Colonic mucosa (tissue), 4 donors: ENCODE results near the gene DOK3. TPM values are rescaled to one million over a fixed set of nuclear protein-coding genes. Genes with fewer than 3 reads are reported as not detected.
A peak's percentile ranks its signal among the peaks of the same experiment; 100 is the strongest.

Experiments used
- DNase-seq: peaks from one replicate; pipeline ENCODE4 v3.0.0-alpha.2; 2020
- H3K27ac ChIP-seq: fragments of 200-600 bp; one replicate; pipeline ENCODE4 v1.8.0; 2021
- H3K27me3 ChIP-seq: fragments of 200-600 bp; one replicate; pipeline ENCODE4 v1.8.0; 2021
- H3K36me3 ChIP-seq: fragments of 200-600 bp; one replicate; pipeline ENCODE4 v1.8.0; 2021
- H3K4me1 ChIP-seq: fragments of 200-600 bp; one replicate; pipeline ENCODE4 v1.8.0; 2021; ENCODE audit warnings: mild to moderate bottlenecking
- H3K4me3 ChIP-seq: fragments of 200-600 bp; one replicate; pipeline ENCODE4 v1.8.0; 2021
- H3K9ac ChIP-seq, 2 donors: one replicate each; pipeline ENCODE4 v1.7.0; 2013; ENCODE audit warnings: control low read depth in 2 of 2, low read depth in 2 of 2, low read length in 2 of 2
- H3K9me3 ChIP-seq: fragments of 200-600 bp; one replicate; pipeline ENCODE4 v1.8.0; 2021
- CTCF ChIP-seq: fragments of 200-600 bp; IDR thresholded peaks from one replicate; pipeline ENCODE4 v1.8.0; 2022; ENCODE audit warnings: antibody characterized with exemption, mild to moderate bottlenecking
- intact Hi-C: fragments of 100-400 bp; cut with DNase I; formaldehyde crosslinking; loops from one replicate; pipeline ENCODE4 v1.14.1; 2022
- total RNA-seq, 2 donors: library from RNA; stranded (reverse); fragmentation: NEBNext Ultra II Directional in 1 of 2; extraction: Animal tissue kit (Norgen Biotek cat#: 25700) in 1 of 2; gene quantifications; one replicate each; pipeline ENCODE4 v1.2.1, GENCODE V29; 2021
- donor health status: healthy.
- donor health status: DM: no; HTN: no; CAD: no.
- donor health status: DM: no; HTN: no; CAD: no.

Gene DOK3
- total RNA-seq, 2 donors from 2014 or later: 4.1 to 8.9 TPM

DNA sequence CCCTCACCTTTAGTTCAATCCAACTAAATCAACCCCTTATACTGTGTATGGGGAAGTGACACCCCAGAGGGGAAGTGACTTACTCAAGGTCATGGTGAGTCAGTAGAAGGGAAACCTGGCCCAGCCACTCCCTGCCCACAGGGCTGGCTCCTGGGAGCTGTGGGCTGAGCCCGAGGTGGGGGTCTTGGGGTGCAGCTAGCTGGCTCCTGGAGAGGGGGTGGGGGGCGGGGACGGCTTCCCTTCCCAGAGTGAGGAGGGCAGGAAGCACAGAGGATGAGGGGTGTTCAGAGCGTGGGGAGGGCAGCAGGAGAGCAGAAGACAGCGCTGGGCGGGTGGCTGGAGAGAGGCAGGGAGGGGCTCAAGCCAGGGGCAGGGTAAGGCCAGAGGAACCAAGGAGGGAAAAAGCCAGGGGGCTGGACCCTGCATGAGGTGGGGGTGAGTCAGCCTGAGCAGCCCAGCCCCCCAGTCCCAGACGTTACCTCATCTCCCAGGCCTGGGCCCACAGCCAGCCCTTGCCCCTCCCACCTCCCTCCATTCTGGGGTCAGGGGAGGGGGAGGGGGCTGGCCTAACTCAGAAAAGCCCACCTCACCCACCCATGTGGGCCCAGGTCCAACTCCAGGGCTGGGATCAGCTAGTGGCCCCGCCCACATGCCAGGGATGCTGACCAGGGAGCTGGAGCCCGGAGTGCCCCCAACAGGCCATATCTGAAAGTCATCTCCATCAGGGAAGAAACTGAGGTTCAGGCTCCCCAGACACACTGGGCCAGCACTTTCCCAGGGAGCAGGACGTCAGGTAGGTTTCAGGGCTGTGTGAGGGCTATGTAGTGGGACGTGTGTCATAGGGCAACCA lies 15.1 kb downstream of the DOK3 start:
- peak overlapping the region; percentile 9 for H3K4me3 ChIP-seq
- H3K4me1 ChIP-seq: peaks cover 10% of the 10 kb centered on the region
- intact Hi-C loops: loop anchor here (5.0 kb wide), 1 partner anchor 87 kb away; the partner anchor contains the start of gene F12
- peak overlapping the region; percentile 79 for H3K27ac ChIP-seq
- H3K36me3 ChIP-seq: no peaks in the 10 kb centered on the region
- peak overlapping the region in 1 of 2 donors; percentile 72 for H3K9ac ChIP-seq
- DNase-seq: peak; percentile 61
- no peaks in the 10 kb centered on the region for H3K27me3 ChIP-seq
- peak; percentile 12 for TF ChIP-seq CTCF
- H3K9me3 ChIP-seq: no peaks in the 10 kb centered on the region

GRCh38 chr5:177493795-177494345 lies 15.8 kb downstream of the DOK3 start:
- Histone ChIP-seq H3K36me3 (no peaks in the 10 kb centered on the region), H3K27ac (peak overlapping the region; percentile 79), H3K4me1 (peaks cover 15% of the 10 kb centered on the region), H3K4me3 (no peak overlapping the region), H3K9me3 (no peaks in the 10 kb centered on the region), H3K27me3 (no peaks in the 10 kb centered on the region), H3K9ac (peak overlapping the region in 1 of 2 donors; percentile 72)
- intact Hi-C loops: no loop called here
- TF ChIP-seq CTCF: no peak
- DNase-seq: no peak

GRCh38 chr5:177492841-177493240 lies 16.8 kb downstream of the DOK3 start:
- intact Hi-C loops: no loop called here
- no peak overlapping the region for H3K9ac ChIP-seq
- H3K4me3 ChIP-seq: no peak overlapping the region
- H3K27me3 ChIP-seq: no peaks in the 10 kb centered on the region
- no peak for DNase-seq
- no peaks in the 10 kb centered on the region for H3K36me3 ChIP-seq
- no peaks in the 10 kb centered on the region for H3K9me3 ChIP-seq
- peaks cover 10% of the 10 kb centered on the region for H3K4me1 ChIP-seq
- TF ChIP-seq CTCF: no peak
- no peak overlapping the region for H3K27ac ChIP-seq

DNA sequence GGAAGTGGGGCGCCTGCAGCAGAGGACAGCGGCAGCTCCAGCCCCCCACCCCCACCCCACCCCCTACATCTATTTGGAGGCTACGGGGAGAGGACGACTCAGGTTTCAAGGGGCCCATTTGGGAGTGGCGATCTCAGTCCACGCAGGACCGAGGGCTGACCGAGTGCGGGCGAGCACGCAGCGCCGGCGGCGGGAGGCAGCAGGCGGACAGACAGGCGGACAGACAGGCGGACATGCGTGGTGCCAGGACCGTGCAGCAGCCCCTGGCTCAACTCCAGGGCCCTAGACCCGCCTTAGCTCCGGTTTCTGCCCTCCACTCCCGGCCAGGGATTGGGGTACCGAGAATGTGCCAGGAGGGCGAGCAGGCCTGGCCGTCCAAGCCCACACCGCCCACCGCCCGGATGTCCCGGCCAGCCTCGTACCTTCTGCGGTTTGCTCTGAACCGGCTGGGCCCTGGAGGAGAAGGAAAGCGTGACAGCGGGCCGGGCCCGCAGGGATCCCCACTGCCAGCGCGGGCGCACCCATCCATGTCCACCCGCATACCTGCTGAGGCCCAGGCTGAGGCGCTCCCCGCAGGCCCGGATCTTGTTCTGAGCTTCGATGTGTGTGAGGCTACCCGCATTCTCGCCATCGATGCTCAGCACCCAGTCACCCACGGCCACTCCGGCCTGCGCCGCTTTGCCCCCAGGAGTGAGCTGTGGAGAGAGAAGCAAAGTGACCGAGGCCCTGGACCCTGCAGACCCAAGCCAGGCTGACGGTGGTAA lies 17.5 kb downstream of the DOK3 start:
- Histone ChIP-seq H3K9ac (no peak overlapping the region), H3K27ac (no peak overlapping the region), H3K9me3 (no peaks in the 10 kb centered on the region), H3K4me3 (no peak overlapping the region), H3K4me1 (peaks cover 10% of the 10 kb centered on the region), H3K27me3 (no peaks in the 10 kb centered on the region), H3K36me3 (no peaks in the 10 kb centered on the region)
- TF ChIP-seq CTCF: no peak
- intact Hi-C loops: no loop called here
- DNase-seq: no peak

- Histone ChIP-seq H3K4me1 (peaks cover 9% of the 10 kb centered on the region), H3K9me3 (no peaks in the 10 kb centered on the region), H3K4me3 (no peak overlapping the region), H3K27me3 (no peaks in the 10 kb centered on the region), H3K27ac (no peak overlapping the region), H3K9ac (no peak overlapping the region), H3K36me3 (no peaks in the 10 kb centered on the region)
- intact Hi-C loops: no loop called here
- DNase-seq: no peak
- TF ChIP-seq CTCF: peak; percentile 53
These were observed 18.1 kb downstream of the DOK3 start for GRCh38 chr5:177491429-177491945.
